Dermis microvascular lymphatic vessel endothelial cell (primary cell): ENCODE measurements around the gene PRKG1. TPM values are rescaled to one million over a fixed set of nuclear protein-coding genes. Genes with fewer than 3 reads are reported as not detected.
"Not testable (repeated sequence)": the region's sequence is repeated elsewhere in the genome, so short reads cannot be mapped to it uniquely, and the experiment has no call there.

Source experiments
- DNase-seq, 2 donors: peaks; one replicate each; pipeline versions ENCODE4 v3.0.0 to v3.0.0-alpha.2; 2010; ENCODE audit warnings: low read depth in 2 of 2
- total RNA-seq: library from RNA; depleted of rRNA; stranded (reverse); fragments of >200 nt; gene quantifications from 2 replicates; pipeline ENCODE4 v1.2.1, GENCODE V29; 2014

Gene PRKG1
- total RNA-seq, 1 donor from 2014 or later, result 0.64 TPM

GRCh38 chr10:52039002-52039793 lies 964.9 kb downstream of the PRKG1 start:
- not testable (repeated sequence) for DNase-seq

DNA sequence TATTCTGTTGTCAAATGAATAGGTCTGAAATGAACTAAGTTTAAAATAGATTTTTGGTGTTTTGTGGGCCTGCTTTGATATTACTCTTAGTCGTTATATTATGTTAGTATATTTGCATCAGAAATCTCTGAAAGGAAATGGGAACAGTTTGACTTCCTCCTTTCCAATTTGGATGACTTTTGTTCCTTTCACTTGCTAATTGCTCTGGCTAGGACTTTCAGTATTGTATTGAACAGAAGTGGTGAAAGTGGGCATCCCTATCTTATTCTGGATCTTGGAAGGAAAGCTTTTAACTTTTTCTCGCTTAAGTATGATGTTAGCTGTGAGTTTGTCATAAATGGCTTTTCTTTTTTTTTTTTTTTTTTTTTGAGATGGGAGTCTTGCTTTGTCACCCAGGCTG lies 966.2 kb downstream of the PRKG1 start:
- no peak for DNase-seq

GRCh38 chr10:52043811-52044210 lies 969.5 kb downstream of the PRKG1 start:
- DNase-seq, result no peak

GRCh38 chr10:52048051-52048450 lies 973.8 kb downstream of the PRKG1 start:
- DNase-seq, result no peak

- no peak for DNase-seq
Measured at GRCh38 chr10:52050429-52051047, 976.3 kb downstream of the PRKG1 start.

DNA sequence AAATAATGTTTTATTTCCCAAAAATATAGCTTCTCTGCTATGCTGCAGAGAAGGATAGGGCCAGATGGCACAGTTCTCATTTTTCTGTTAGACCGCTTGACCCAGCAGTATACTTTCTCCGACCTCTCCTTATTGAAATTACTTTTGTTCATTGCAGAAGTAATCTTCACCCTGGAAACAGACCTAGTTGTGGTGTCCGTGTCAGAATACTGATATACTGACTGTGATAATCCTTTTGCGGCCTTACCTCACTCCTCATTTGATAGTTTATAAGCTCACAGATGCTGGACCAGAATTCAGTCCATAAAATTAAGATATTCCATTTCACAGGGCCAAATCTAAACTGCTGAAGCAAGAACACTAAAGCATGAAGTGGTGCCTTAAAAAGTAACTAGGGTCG lies 979.2 kb downstream of the PRKG1 start:
- no peak for DNase-seq

- DNase-seq, result no peak
Measured at GRCh38 chr10:52056291-52056690, 982.0 kb downstream of the PRKG1 start.

DNA sequence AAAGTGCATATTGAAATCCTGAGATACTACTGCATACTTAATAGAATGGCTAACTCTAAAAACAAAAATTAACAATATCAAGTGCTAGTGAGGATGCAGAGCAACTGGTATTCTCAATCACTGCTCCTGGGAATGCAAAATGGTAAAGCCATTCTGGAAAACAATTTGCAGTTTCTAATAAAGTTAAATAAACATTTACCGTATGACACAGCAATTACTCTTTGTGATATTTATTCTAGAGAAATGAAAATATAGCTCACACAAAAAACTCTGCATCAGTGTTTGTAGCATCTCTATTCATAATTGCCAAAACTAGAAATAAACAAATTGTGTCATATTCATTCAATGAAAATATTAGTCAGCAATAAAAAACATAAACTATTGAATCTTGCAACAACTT lies 984.8 kb downstream of the PRKG1 start:
- no peak for DNase-seq

- no peak for DNase-seq
Measured at GRCh38 chr10:52063159-52063558, 988.9 kb downstream of the PRKG1 start.

DNA sequence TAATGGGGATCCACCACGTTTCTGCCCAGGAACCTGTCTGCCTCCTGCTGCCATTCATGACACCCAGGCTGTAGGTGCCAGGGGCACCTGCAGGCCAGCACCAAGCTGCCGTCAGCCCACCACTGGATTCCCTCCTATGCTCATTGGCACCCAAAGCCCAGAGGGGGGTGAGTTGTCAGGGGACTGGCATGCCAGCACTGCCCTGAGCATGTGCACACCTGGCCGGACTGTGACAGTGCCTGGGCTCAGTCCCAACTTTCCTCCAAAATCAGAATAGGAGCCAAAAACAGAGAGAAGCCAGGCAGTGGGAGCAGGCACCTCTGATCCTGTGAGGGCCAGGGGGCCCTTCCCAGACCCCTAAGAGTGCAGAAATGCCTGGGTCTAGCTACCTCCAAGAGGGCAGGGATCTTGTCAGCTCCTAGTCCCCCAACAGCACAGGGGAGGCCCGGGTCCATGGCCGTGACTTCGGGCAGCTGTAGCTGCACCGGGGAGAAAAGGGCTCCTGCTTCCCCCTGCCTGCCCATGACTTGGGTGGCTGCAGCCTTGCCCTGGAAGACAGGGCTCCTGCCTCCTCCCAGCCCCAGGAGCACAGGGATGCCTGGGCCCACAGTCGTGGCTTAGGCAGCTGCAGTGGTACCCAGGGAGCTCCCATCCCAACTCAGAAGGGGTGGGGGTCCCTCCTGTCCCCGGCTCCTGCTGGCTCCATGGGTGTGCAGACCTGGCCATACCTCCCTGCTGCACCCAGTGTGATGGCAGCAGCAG lies 990.0 kb downstream of the PRKG1 start:
- no peak for DNase-seq

GRCh38 chr10:52066383-52066782 lies 992.1 kb downstream of the PRKG1 start:
- DNase-seq, result no peak

DNA sequence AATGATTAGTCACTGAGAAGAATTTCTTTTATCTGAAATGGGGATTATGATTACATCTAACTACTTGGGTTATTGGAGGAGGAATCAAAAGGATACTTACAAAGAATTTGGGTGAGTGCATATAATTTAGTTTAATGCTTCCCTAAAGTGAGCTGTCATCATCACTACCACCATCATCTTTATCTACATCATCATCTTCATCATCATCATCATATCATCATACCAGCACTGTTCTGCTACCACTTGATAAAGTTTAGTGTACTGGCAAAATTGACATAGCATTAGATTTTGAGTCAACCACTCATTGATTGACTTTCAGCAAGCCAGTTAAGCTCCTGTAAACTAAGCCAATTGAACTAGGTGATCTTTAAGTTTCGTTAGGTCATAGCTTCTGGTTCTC lies 994.2 kb downstream of the PRKG1 start:
- DNase-seq, result no peak

- no peak for DNase-seq
Measured at GRCh38 chr10:52071814-52072213, 997.5 kb downstream of the PRKG1 start.

GRCh38 chr10:52074505-52075026 lies 1000.3 kb downstream of the PRKG1 start:
- DNase-seq, result no peak

DNA sequence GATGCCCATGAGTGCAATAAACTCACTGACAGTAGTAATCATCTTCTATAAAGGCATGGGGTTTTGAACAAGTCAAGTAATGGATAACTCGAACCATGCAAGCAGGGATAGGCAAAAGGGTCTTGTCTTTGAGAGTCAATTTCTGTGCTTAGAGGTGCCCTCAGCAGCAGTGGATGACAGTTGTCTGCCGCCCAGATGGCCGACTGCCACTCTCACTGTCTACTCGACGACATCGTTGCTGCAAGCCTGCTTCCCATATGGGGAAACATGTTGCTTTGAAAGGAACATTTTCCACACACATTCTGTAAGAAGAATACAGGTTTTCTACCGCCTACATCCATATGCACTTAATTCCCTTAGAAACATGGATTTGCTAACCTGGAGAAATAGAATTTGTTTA lies 1003.5 kb downstream of the PRKG1 start:
- DNase-seq, result no peak

DNA sequence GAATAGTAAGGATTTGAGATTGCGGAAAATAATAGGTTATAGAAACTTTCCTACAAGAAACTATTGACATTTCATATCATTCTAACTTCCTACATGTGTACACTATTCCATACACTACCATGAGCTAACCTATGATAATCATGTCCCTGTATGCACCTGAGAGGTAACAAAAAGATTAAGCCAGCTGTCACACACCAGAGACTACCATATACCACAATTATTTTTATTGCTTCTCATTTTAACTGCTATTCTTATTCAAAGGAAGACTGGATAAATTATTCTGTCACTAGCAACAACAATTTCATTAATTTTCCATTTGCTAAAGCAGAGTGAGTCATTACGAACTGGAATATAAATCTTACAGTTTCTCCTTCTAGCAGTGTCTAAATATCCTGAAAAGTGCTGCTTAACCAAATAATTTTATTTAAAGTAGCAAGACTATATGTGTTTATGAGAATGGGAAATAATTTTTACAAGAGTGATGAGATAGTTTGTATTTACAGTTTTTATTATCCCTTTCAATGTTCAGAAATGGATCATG lies 1004.2 kb downstream of the PRKG1 start:
- DNase-seq, result no peak

GRCh38 chr10:52082307-52082706 lies 1008.0 kb downstream of the PRKG1 start:
- DNase-seq, result no peak

GRCh38 chr10:52083422-52083821 lies 1009.1 kb downstream of the PRKG1 start:
- DNase-seq, result no peak

DNA sequence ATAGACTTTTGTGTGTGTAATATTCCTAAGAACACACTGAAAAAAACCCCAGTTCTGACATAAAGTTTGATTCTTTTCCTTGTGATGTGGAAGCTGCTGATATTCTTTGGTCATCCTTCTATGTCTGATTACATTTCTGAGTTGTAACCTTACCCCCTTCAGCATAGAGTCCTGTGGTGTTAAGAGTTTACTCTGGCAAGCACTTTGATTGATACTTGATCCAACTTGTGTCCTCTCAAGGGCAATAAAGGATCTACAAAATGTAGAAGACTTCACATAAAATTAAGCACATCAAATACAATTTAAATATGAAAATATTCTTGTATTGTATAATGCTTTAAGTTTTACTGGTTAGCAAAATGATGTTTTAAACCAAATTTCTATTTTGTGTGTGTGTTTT lies 1018.1 kb downstream of the PRKG1 start:
- DNase-seq, result no peak

DNA sequence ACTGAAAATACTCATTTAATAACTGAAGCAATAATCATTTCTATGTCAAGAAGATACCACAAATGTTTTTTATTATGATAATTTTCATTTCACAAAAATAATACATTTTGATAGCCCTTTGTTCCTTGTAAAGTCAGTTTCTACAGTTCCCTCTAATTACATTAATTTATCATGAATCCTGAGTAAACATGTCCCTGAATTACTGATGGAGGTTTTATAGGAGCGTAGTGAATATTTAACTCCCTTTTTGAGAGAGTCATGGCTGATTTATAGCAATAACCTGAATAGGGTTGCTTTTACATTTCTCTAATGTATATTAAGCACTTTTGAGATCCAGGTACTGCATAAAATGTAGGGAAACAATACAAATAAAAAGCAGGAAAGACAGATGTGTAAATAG lies 1023.8 kb downstream of the PRKG1 start:
- no peak for DNase-seq

DNA sequence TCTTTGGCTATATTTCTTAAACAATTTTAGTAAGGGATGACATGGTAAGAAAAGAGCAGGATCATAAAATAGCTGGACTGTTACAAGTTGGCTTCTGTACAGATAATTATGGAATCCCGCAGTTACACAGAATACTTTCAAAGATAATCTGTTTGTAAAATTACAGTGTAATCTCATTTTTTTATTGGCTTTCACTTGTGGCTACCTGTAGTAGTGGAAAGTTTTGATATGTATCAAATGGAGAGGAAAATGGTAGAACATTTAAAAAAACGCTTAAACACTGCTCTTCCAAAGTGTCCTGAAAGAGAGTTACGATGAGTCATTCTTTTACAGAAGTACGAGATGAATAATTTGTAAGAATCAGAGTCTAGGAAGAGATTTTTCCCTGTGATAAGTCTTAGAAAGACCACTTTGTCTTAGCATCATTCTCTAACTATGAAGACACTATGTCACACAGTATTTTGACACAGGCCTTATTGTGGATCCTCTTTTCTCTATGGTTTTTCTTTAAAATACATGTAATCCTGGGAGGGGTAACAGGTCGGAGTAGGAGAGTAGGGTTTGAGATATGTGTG lies 1024.8 kb downstream of the PRKG1 start:
- no peak for DNase-seq
